ENCODE results near the gene CS.
"Not testable (repeated sequence)": the region's sequence is repeated elsewhere in the genome, so short reads cannot be mapped to it uniquely, and the experiment has no call there.

The CS gene

DNA sequence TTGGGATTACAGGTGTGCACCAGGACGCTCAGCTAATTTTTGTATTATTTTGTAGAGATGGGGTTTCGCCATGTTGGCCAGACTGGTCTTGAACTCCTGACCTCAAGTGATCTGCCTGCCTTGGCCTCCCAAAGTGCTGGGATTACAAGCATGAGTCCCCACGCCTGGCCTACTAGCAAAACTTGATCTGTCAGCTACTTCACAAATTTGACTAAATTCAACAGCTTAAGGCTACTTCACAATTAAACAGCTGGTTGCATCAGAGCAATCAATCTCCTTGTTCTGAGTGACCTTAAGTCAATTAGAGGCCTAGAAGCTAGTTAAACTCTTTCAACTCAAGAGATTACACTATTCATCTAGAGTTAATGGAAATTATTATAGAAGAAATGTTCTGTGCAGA lies 21.2 kb downstream of the CS start:
- DNase-seq (ENCODE audit: low spot score), result no peak

DNA sequence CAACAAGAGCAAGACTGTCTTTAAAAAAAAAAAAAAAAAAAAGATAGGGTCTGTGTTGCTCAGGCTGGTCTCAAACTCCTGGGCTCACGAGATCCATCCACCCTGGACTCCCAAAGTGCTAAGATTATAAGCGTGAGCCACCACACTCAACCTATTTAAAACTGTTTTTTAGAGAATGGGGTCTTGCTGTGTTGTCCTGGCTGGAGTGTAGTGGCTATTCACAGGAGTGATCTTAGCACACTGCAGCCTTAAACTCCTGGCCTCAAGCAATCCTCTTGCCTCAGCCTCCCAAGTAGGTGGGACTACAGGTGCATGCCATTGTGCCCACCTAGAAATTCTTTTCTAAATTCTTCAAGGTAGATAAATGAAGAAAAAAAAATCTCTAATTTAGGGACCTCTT lies 25.8 kb downstream of the CS start:
- DNase-seq (ENCODE audit: low spot score), result no peak

DNA sequence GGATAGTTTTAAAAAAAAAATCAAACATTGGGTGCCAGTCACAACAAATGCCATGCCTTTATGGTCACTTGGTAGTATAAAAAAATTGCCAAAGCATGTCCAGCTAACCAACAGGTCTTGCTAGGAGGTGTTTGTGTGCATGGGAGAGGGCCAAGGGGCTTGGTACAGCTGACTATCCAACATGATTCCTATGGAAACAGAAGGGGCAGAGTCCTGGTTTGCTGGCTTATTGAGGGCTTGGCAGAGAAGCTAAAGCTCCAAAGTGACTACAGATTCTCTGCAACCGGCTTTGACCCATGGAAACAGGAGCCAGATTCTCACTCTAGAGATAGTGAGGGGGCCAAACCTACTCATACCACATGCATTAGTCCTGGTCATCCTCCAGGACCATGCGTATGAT lies 27.7 kb downstream of the CS start:
- DNase-seq (ENCODE audit: low spot score), result not testable (repeated sequence)

DNA sequence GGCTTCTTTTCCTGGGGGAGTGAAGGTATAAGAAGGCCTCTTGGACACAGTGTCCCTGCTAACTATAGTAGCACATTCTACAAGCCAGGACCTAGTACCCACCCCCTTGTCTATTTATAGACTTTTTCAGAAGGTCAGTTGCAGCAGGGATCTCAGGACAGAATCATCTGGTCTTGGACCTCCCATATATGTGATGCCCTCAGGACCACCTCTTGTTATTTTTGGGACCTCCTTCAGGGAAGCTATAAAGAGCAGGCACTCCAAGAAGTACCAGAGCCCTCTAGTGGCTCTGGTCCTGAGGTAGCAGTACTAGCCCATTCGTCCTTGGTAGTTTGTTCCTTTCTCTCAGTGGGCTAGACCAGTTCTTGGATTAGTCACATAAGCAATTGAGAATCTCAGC lies 29.1 kb downstream of the CS start:
- DNase-seq (ENCODE audit: low spot score), result no peak

DNA sequence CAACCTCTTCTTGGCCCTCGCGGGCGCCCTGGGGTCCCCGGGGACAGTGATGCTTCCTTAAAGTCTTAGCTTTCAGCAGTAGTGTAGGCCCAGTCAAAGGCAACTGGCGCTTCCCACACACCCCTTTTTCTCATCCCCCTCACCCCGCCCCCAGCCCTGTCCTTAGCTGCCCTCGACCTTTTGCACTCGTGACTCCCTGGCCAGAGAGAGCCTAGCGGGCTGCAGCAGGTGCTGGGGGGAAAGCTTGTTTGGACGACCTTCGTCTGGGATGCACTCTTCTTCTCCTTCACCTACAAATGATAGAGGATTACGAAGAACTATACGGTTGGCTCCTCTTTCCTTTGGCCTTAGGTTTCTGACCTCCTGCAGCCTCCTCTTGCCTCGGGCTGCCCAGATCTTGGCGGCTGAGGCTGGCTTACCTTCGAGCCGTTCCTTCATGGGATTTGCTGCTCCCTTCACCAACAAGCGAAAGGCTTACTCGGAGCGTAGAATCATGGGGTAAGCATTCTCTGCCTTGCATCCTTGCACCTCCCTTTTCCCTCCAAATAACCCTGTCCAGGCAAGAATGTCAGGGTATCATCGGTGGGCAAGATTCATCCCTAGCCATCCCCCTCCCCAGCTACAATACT lies 32.6 kb downstream of the CS start:
- DNase-seq (ENCODE audit: low spot score), result no peak

DNA sequence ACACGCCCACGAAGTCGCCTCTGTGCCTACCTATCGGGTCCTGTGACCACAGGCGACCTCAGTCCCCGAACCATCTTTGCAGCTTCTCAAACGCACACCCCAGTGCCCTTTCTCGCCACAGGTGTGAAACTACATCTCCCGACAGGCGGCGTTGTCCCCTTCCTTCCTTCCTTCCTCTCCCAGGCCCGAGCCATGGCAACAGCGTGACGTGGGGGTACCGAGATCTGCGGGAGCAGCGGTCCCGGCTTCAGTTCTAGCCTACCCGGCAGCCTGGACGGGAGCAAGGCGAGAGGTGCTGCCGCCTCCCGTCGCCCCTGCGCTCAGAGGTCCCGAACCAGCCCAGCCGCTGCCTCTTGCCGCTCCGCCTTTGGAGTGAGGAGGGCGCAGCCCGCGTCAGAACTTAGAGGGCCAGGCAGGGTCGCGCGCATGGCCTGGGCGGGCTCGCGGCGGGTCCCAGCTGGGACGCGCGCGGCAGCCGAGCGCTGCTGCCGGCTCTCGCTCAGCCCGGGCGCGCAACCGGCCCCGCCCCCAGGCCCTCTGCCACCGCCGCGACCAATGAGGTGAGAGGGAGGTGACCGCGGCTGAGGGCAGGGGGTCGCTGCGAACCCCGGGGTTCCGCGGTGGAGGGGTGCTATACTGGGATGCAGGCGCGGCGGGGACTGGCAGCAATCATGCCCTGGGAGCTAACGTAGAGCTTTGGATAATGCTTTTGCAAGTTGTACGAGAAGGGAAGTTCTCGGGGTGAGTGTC lies 33.3 kb downstream of the CS start, which contains the start of gene COQ10A:
COQ10A (plus strand) TSS at position 250 of the 750 bp plus-strand sequence; CDS start at position 427, 177 bp downstream.
- DNase-seq (ENCODE audit: low spot score), result peak; percentile 93

DNA sequence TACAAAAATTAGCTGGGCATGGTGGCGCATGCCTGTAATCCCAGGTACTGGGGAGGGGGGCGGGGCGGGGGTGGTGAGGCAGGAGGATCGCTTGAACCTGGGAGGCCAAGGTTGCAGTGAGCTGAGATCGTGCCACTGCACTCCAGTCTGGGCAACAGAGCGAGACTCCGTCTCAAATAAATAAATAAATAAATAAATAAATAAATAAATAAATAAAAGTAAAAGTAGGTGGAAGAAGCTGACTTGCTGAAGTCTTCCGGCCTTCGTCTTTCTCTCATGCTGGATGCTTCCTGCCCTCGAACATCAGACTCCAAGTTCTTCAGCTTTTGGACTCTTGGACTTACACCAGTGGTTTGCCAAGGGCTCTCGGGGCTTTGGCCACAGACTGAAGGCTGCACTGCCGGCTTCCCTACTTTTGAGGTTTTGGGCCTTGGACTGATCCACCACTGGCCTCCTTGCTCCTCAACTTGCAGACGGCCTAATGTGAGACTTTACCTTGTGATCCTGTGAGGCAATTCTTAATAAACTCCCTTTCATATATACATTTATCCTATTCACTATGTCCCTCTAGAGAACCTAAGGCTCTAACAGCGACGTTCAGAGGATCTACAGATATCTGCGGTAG lies 34.0 kb downstream of the CS start:
- not testable (repeated sequence) for DNase-seq (ENCODE audit: low spot score)

DNA sequence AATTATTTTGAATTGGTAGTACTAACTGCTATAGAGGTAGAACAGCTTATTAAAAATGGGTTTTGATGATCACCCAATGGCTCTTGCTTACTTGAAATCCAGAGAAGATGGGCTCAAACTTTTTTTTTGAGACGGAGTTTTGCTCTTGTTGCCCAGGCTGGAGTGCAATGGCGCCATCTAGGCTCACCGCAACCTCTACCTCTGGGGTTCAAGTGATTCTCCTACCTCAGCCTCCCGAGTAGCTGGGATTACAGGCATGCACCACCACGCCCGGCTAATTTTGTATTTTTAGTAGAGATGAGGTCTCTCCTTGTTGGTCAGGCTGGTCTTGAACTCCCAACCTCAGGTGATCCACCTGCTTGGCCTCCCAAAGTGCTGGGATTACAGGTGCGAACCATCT lies 37.2 kb downstream of the CS start:
- not testable (repeated sequence) for DNase-seq (ENCODE audit: low spot score)

DNA sequence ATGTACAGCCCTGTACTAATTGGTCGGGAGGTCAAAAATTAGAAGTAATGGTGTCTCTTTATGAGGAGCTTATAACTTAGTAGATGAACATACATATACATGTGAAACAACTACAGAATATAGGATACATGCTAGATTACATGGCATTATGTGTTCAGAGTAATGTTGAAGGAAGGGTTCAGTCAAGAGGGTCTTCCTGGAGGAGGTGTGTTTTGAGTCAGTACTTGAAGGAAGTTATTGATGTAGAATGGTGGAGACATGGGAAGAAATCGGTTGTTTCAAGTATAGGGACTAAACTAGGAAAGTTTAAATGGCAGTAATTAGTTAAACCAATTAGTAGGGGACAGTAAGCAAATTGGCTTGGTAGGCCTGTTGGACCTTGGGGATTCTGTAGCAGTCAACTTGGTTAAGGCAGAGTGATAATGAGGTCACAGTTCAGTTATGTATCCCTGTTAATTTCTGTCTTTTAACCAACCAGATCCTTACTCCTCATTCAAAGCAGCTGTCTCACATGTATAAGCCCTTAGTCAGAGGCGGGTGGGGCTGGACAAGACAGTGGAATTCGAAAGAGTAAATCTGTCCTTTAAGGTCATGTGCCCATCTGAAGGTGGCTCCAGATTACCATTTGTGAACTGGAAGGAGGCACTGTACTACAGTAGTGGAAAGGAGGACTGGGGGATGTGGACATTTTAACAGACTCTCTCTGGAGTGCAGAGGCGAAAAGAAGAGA lies 38.5 kb downstream of the CS start:
- peak; percentile 92 for DNase-seq (ENCODE audit: low spot score)

DNA sequence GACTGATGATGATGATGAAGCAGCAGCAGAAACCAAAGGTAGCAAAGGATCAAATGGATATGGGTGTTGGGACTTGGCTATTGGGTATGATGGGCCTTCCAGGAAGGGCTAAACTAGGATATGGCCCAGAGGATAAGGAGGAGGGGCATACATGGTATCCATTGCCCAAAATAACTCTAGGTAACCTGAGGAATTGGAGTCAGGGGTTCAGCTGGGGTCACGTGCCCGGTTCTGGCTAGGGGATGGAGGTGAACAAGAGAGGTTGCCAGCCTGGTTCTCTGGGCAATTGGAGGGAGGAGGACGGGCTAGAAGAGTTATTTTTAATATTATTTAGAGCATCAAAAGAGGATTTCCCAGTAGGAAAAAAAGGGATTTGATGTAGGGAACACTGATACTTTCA lies 39.2 kb downstream of the CS start:
- DNase-seq (ENCODE audit: low spot score), result no peak

DNA sequence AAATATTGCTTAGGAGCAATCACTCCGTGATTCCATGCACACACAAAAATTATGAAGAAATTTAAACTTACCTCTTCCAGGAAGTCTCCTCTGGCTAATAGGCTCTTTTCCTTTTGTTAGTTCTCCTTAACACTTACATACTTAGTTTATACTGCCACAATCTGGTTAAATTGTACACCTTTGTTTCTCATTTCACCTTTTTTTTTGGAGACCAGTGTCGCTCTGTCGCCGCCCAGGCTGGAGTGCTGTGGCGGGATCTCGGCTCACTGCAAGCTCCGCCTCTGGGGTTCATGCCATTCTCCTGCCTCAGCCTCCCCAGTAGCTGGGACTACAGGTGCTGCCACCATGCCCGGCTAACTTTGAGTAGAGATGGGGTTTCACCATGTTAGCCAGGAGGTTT lies 39.8 kb downstream of the CS start:
- DNase-seq (ENCODE audit: low spot score), result no peak

DNA sequence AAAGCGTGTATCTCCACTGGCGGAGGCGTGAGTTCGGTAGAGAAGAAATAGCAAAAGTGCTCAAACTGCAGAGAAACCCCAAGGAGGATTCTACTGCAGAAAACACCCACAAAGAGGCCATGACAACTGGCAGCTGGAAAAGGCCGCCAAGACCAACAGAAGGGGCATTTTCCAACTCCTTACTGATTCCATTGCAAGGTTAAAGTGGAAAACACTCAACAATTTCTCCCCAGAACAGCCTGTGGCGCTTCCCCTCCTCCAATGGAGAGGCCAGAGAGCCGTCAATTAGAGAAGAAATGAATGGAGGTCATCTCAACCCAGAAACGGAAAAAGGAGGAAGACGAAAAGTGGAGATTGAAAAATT lies 41.3 kb downstream of the CS start:
- DNase-seq (ENCODE audit: low spot score), result no peak

DNA sequence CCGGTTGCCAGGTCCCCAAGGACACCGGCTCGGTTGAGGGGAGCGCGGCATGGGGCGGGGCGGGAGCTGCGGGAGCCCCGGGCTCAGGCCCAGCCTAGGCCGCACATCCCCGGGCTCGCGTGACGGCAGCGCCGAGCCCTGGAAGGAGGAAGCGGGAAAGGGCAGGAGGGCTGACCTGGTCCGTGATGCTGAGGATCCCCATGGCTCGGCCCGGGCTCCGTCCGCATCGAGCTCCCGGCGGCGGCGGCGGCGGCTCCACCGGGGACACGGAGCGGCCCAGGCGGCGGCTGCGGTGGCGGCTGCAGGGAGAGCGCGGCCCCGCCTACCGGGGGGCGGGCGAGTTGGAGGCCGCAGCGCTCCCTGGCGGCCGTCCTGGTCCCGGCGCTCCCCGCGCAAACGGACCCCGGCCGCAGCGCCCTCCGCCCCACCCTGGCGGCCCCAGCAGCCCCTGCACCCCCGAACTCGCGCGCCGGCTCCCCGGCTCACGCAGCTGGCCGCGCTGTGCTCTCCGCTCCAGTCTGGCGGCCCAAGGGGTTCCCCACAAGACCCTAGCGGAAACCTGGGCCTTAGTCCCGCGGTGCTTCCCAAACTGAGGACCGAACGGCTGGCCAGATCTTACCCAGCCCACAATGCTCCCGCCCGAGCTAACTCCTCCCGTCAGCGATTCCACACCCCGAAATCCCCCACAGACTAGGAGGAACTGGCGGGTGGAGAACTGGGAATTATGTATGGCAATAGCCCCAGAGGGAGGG lies 41.9 kb downstream of the CS start, which contains the start of gene ANKRD52:
ANKRD52 (minus strand) TSS at position 317 of the 752 bp plus-strand sequence; CDS start at position 202, 115 bp downstream.
- peak; percentile 91 for DNase-seq (ENCODE audit: low spot score)

DNA sequence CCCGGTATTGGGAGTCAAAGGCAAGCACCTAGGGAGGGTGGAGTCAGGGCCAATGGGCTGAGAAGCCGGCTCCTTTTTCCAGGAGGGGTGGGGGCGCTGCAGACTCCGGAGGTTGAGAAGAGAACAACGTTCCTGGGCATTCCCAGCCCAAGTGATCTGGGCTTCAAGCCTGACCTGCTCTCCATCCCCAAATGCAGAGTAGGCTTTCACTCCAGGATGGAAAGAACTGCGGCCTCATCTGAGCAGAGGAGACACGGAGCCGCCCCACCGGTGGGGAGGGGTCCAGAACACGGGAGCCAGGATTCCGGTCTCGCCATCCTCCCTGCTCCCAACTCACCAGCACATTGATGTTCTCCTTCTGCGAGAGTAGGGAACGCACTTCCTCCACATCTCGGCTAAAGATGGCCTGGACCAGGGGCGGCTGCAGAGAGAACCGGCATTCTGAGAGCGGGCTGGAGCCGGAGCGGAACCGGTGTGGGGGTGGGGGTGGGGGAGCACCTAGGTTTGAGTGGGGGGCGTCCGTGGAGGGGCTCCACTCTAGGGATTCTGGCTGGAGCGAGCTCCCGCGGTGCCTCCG lies 42.6 kb downstream of the CS start:
- peak; percentile 34 for DNase-seq (ENCODE audit: low spot score)

DNA sequence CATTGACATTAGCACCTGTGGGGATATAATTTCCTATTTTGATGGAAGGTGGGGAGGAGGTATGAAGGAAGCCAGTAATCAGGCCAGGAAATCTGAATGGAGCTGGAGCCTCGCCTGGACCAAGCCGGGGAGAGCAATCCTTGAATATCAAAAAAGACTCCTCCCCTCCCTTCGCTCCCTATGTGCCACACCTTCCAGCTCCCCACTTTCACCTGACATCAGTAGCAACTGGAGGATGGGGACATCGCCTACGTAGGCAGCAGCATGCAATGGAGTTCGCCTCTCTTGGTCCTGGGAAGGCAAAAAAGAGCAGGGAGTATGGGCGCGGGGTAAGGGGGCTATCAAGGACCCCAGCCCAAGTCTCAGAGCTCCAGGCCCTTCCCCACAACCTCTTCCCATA lies 43.1 kb downstream of the CS start:
- no peak for DNase-seq (ENCODE audit: low spot score)

DNA sequence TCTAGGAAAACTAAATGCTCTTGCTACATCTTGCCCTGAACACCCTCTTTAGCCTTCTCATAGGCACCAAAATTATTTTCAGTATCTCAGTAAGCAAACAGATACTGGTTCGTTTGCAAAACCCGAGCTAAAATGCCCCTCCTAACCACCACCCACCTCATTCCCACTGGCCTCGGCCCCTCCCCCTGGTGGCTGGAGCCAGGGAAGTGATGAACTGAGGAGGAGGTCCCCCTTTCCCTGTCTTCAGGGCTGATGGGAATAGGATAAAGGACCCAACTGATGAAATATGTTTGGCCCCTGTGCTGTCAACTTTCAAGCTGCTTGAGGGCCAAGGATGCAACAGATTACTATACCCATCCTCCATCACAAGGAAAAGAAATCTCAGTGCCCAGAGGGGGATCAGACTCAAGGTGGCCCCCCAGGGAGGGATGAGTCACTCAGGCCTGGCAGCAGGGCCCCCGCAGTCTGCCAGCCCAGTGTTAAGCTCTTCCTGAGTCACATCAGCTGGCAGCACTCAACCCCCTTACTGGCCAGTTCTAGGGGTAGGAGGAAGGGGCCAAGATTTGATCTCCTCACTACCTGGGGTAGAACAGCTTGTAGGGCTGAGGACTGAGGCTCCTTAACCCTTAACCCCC lies 43.7 kb downstream of the CS start:
- no peak for DNase-seq (ENCODE audit: low spot score)

DNA sequence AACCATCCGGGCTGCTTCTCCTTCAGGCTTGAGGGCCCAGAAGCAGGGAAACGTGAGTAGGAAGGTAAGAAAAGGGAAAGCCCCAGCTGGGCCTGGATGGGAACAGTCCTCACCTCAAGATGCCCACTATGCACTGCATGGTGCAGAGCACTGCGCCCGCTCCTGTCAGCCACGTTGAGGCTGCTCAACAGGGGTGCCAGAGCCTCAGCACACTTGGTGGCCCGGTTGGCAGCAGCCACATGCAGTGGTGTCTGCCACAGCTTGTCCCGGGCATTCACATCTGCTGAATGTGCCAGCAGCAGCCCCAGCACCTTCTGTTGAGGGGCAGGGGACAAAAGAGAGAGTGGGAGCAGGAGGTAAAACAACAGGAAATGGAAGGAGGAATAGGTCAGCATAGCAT lies 44.5 kb downstream of the CS start:
- DNase-seq (ENCODE audit: low spot score), result no peak

DNA sequence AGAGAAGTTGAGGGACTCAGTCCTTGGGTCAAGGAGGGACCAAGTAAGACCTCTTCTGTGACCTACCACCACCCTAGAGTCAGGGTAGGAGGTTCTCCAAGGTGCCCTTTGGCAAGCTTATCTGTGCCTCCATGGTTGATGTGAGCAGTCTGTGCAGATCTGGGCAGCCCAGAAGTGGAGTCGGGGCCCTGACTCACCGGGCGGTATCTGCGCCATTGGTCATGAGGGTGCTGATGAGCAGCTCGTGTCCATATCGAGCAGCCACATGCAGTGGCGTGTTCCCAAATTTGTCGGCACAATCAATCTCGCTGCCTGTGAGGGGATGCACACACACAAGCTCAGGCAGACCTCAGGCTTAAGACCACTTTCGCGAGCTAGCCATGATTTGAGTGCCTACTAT lies 47.0 kb downstream of the CS start:
- DNase-seq (ENCODE audit: low spot score), result no peak

DNA sequence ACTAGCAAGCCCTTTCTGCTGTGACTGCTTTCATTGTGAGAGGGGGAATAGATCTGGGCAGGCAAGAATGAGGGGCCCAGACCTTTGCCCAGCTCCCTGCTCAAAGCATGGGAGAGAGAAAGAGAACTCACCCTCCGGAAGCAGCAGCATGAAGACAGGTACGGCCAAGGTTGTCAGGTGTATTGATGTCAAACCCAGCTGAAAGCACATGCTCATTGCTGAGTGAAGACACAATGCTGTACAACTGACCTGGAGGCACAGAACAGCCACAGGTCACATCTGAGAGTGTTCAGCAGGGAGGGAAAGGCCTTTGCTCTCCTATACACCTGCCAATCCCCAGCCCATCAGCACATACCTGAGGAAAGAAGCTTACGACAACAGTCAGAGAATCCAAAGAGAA lies 47.5 kb downstream of the CS start:
- no peak for DNase-seq (ENCODE audit: low spot score)

DNA sequence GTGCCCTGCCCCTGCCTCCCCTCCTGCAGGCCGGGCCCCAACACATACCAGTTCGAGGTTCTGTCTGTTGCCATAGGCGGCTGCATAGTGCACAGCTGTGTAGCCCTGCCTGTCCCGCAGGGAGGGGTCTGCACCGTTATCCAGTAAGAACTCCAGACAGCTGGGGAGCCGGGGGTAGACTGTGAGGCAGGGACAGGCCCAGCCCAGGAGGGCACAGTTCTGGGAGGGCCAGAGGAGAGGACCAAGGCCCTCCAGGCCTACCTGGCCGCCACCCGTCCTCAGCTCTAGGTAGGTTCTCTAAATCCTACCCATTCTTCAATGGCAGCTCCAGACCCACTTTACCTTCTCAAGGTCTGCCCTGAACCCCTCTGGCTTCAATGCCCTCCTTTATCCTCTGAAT lies 51.4 kb downstream of the CS start:
- no peak for DNase-seq (ENCODE audit: low spot score)

DNA sequence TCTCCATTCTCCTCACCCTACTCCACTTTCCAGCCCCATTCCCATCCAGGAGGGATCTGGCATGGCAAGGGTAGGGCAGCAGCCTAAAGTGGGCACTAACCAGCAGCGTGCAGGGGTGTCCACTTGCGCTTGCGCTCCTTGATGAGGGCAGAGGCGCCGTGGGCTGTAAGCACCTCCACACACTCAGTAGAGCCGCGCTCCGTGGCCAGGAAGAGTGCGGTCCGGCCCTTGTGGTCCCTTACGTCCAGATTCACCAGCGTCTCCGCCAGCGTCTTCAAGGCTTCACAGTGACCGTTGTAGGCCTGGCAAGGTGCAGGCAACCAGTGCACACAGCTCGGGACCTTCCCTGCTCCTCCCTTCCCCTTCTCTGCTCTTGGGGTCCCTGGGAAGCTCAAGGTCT lies 52.2 kb downstream of the CS start:
- DNase-seq (ENCODE audit: low spot score), result no peak
